Hematopoietic multipotent progenitor cell treated with erythropoietin and hydrocortisone succinate and interleukin-3 and kit ligand, for 15 days (in vitro differentiated cells): ENCODE data around the gene ADI1.

Experiments
- DNase-seq: peaks from one replicate; pipeline ENCODE4 v3.0.0-alpha.2; 2015; ENCODE audit warnings: low spot score

The ADI1 gene

GRCh38 chr2:3480352-3481010 is 38.9 kb downstream of the ADI1 start:
- no peak for DNase-seq

DNA sequence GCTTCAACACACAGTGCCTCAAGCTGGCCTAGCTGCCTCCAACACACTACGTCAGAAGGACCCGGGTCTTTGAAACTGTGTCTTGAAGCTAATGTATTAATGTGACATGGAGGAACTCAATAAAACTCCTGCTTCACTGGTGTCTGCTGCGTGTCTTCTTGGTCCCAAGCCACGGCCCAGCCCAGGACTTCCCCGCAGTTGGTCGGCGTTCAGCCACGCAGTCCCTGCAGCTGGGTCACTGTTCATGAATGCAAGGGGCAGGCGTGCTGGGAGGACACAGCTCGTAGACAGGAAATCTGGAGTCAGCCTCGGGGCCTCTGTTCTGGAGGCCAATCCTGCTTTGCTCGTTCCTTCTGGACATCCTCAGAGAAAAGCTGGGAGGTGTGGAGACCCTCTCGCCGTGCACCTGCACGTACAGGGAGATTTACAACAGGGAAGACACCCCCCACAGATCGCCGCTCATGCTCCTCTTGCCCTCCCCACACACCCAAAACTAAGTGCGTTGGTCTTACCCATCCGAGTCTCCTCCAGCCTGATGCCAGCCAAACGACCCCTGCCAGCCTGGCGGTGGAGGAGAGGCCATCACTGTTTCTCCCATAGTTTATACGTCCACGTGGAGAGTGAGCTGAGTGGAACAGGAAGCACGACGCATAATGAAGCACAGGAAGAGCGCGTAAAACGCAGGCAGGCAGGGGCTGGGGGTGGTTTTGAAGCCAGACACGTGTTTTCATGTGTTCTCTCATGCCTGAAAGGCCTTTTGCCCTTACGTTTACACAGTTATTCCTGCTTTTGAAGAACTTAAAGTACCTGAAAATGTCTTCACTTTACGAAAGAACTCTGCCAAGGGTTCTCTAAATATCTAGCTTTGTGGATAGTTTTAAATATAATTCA is 39.7 kb downstream of the ADI1 start:
- DNase-seq, result no peak

DNA sequence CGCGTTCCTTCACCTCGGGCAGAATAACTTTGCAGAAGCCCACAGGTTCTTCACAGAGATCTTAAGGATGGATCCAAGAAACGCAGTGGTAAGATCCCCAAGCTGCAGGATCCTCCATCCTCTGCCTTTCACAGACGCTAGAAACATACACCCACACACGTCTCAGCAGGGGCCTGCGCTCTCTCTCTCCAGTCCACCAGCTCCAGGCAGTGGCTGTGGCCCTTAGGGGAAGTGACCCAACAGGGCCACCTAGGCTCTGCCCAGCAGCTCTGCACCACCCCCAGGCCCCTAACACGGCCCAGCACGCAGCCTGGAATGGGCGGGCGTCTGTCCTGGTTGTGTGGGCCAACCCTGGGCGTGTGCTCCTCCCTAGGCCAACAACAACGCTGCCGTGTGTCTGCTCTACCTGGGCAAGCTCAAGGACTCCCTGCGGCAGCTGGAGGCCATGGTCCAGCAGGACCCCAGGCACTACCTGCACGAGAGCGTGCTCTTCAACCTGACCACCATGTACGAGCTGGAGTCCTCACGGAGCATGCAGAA is 40.4 kb downstream of the ADI1 start:
- DNase-seq, result no peak

GRCh38 chr2:3476985-3477327 is 42.4 kb downstream of the ADI1 start:
- no peak for DNase-seq

GRCh38 chr2:3476321-3476984 is 42.9 kb downstream of the ADI1 start:
- DNase-seq, result no peak

DNA sequence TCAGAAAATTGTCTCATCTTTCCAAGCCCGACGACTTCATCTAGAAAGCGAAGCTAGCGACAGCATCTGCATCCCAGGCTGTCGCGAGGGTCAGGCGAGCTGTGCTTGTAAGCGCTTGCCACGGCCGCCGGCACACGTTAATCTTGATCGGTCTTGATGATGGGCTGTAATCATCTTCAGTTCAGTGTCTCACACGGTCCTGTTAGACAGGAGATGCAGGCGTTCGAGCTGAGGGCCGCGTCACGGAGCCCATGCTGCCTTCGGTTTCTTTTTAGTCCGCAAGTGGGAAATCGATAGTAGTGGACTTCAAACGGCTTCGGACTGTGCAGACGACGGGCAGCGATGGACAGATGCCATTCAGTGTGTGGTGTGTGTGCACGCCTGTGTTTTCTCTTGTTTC is 43.6 kb downstream of the ADI1 start:
- DNase-seq, result no peak

- no peak for DNase-seq
Measured at GRCh38 chr2:3472966-3473365, 46.4 kb downstream of the ADI1 start.

GRCh38 chr2:3472296-3472695 is 47.0 kb downstream of the ADI1 start:
- no peak for DNase-seq

DNA sequence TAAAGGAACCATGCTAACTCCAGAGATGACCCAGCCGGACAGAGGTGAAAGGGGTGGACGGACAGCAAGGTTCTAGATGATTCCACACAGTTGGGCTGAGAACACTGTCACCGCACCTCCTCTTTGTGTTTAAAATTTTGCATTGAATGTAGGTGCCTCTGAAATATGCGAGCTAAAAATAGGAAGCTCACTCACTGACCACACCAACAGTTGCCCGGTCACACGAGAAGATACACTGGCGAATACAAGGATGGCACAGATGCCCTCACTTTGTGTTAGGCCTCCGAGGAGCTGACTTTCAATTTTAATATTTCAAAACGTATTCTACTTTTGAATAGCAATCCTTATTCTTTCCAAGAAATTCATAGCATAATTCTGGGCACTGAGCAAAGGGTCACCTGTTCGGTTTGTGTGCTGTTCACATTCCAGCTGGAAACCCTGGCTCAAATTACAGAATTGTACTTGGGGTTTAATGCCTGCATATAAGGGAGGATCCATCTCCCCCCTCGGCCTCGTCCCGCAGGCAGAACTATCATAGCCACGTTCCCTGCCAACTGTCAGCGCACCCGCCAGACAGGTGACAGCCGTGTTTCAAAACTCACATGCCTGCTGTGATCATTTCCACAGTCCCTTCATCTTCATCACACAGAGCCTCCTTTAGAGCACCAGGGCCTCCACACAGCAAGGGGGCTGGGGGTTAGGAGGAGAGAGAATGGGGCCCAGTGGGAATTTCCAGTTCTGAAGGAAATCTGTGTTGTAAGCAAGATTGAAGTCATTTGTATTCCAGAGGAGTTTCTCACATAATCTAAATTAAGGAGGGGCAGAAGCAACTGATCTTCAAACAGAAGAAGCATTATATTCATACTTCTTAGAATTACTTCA is 48.2 kb downstream of the ADI1 start:
- DNase-seq, result no peak

- DNase-seq, result no peak
Measured at GRCh38 chr2:3470166-3470651, 49.1 kb downstream of the ADI1 start.

GRCh38 chr2:3469486-3469885 is 49.8 kb downstream of the ADI1 start:
- no peak for DNase-seq

GRCh38 chr2:3468296-3468988 is 50.9 kb downstream of the ADI1 start:
- no peak for DNase-seq

DNA sequence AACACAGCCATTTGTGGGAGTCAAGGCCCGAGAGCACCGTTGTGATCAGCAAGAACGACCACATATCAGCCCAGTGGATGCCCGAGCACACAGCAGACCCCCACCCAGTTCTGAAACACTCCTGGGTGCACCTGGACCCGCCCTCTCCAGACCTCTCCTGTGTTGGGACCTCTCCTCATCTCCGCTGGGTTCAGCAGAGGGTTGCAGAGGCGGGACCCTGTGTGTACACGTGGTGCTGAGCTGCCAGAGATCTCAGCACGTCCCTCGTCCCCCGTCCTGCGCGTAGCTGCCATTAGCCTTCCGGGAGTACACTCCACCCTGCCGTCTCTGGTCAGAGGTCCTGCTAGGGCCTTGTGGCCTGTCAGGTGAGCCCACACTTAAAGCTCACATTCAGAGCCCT is 51.7 kb downstream of the ADI1 start:
- no peak for DNase-seq

DNA sequence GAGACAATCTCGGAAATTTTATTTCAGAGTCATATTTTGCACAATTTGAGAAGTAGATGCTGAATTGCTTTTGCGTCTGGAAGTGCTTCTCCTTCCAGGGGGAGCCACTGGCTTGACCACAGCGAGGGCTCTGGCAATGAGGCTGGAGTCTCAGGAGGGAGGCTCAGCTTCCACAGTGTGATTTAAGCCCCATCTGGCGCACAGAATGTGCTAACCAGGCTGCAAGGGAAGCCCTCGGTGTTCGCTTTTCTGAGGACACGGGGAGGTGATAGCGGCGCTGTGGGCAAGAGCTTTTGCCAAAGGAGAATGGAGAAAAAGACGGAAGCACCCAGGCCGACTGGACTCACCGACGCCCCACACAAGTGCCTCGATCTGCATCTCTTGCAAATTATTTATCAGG is 52.4 kb downstream of the ADI1 start:
- no peak for DNase-seq

DNA sequence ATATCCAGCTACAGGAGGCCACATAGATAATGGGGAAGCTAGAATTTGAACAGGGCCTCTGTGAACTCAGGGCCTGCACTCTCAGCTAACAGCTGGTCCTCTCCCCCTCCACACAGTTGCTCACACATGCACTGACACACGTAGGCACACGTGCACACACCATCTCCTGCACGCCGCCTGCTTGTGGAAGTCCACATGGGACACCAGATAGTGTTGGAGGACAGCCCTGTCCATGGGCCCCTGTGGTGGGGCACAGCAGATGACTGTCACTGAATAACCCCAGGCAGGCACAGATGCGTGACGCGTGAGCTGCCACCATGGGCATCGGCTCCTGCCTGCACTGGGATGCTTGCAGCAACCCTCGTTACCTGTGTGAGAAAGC is 52.9 kb downstream of the ADI1 start:
- no peak for DNase-seq

DNA sequence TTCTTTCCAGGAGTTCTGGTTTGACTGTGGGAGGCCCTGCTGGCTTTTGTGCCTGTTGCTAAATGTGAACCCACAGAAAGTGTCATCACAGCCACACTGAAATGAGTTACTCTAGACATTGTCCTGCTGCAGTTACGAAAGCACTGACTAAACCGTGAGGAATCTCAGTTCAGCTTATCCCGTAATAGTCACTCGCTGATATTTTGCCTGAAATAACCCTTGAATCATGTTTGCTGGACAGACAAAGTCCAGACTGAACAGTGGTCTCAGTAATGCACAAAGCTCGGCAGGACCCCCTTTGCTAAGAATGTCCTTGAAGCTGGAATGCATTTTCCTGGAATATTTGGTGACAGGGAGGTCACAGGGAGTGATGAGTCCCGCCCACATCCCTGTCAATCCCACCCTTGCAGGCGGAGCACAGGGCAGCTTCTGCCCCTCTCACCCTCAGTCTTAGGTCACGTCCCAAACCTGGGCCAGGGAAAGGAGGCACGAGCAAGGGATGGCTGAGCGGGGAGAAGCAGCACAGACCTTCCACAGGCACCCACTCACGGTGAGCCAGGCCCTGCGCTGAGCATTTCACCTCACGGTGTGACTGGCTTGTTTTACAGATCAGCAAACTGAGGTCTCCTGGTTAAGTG is 53.4 kb downstream of the ADI1 start:
- no peak for DNase-seq

DNA sequence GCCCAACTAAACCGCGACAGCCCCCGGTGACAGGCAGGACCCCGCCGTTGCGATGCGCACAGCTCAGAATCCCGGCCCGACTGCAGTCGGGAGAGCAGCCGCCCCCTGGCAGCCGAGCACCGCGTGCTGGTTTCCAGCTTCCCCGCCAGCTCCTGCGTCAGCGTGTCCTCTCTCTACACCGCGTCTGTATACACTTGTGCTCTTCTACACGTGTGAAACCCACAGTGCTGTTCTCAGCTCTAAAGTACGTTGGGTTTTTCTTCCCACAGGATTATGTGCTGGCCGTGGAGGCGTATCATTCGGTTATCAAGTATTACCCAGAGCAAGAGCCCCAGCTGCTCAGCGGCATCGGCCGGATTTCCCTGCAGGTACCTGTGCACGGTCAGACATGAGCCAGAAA is 54.0 kb downstream of the ADI1 start:
- no peak for DNase-seq

GRCh38 chr2:3464401-3465005 is 54.8 kb downstream of the ADI1 start:
- no peak for DNase-seq

GRCh38 chr2:3463944-3464343 is 55.4 kb downstream of the ADI1 start:
- DNase-seq, result no peak

GRCh38 chr2:3463186-3463835 is 56.0 kb downstream of the ADI1 start:
- no peak for DNase-seq
